NCI-H2196 treated with DMSO at 0.1 percent for 48 hours (cell line): ENCODE data around the gene SRGN.
"Not testable (repeated sequence)": the region's sequence is repeated elsewhere in the genome, so short reads cannot be mapped to it uniquely, and the experiment has no call there.

ENCODE experiments used
- DNase-seq: peaks from one replicate; lab custom pipeline; 2025; ENCODE audit not compliant: unreplicated experiment; lab: John Stamatoyannopoulos, UW

Gene SRGN

GRCh38 chr10:69125554-69125953 lies 37.7 kb downstream of the SRGN start:
- no peak for DNase-seq

GRCh38 chr10:69130251-69130650 lies 42.3 kb downstream of the SRGN start:
- DNase-seq: no peak

GRCh38 chr10:69139961-69140360 lies 52.1 kb downstream of the SRGN start:
- DNase-seq: no peak

- no peak for DNase-seq
Measured at GRCh38 chr10:69141304-69141703, 53.4 kb downstream of the SRGN start.

GRCh38 chr10:69142074-69142473 lies 54.2 kb downstream of the SRGN start:
- not testable (repeated sequence) for DNase-seq

- DNase-seq: no peak
Measured at GRCh38 chr10:69142983-69143382, 55.1 kb downstream of the SRGN start.

GRCh38 chr10:69145329-69145728 lies 57.4 kb downstream of the SRGN start:
- no peak for DNase-seq

- no peak for DNase-seq
Measured at GRCh38 chr10:69145864-69146263, 58.0 kb downstream of the SRGN start.

- no peak for DNase-seq
Measured at GRCh38 chr10:69146759-69147158, 58.9 kb downstream of the SRGN start.

- DNase-seq: no peak
Measured at GRCh38 chr10:69151984-69152383, 64.1 kb downstream of the SRGN start.

GRCh38 chr10:69153227-69153626 lies 65.3 kb downstream of the SRGN start:
- no peak for DNase-seq
